Measurements from ENCODE around the gene IGSF21. TPM values are rescaled to one million over a fixed set of nuclear protein-coding genes. Genes with fewer than 3 reads are reported as not detected.

IGSF21 gene
- total RNA-seq, 1 experiment from 2014 or later, result 5.2 TPM

DNA sequence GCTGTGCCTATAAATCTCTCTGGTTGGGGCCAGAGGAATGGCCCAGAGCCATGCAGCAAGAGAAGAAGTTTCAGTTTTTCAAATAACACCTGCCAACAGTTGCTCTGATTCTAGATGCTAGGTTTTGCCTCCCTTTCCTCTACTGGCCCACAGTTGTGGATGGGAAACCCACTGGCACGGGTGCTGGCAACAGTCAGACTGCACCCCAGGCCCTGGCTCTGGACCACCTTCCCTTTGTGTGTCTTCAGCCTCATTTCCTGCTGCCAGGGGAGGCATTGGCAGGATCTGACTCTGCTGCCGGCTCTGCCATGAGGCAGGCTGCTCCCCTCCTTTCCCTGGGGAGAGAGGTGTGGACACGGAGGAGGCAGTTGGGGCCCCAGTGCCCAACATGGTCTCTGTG lies 142.0 kb downstream of the IGSF21 start:
- no peak overlapping the region for H2BK120ac ChIP-seq (ENCODE audit: low read depth, low read length, poor library complexity, severe bottlenecking)
- Mint-ChIP-seq H3K9me3 (peaks cover 0 to 3% of the 10 kb centered on the region in 2 experiments; a peak in 1 of 5 replicates), H3K27ac (no peak overlapping the region), H3K4me1 (peaks cover 10 to 16% of the 10 kb centered on the region in 2 experiments; a peak in 3 of 4 replicates), H3K27me3 (ENCODE audit: low read depth) (no peaks in the 10 kb centered on the region), H3K4me3 (no peak overlapping the region), H3K36me3 (ENCODE audit: insufficient read depth in 1 of 3, low read depth in 3 of 3) (peaks cover 0 to 4% (median 0%) of the 10 kb centered on the region in 3 experiments; a peak in 1 of 7 replicates)
- no peak overlapping the region for H2BK15ac ChIP-seq (ENCODE audit: low read depth, low read length)
- H2BK12ac ChIP-seq (ENCODE audit: insufficient read length, low read depth, low read length), result no peak overlapping the region
- no peak overlapping the region for H2AK5ac ChIP-seq (ENCODE audit: insufficient read length, low read length)
- no peak overlapping the region for H3K23ac ChIP-seq (ENCODE audit: insufficient read length, low read depth, low read length)
- H3K4me1 ChIP-seq (ENCODE audit: insufficient read depth, low read length), result no peaks in the 10 kb centered on the region
- H3K14ac ChIP-seq (ENCODE audit: insufficient read depth, low read length), result no peak overlapping the region
- H2BK5ac ChIP-seq (ENCODE audit: insufficient read length, low read length), result no peak overlapping the region
- H3K79me1 ChIP-seq (ENCODE audit: insufficient read depth, low read depth, low read length, poor library complexity, severe bottlenecking), result no peaks in the 10 kb centered on the region
- no peak overlapping the region for H3K18ac ChIP-seq (ENCODE audit: insufficient read length, low read depth, low read length)
- no peak overlapping the region for H2AFZ ChIP-seq (ENCODE audit: low read length)
- H4K20me1 ChIP-seq (ENCODE audit: control insufficient read depth, insufficient read depth, insufficient read length), result no peaks in the 10 kb centered on the region
- H3K79me2 ChIP-seq (ENCODE audit: insufficient read depth, low read length), result no peaks in the 10 kb centered on the region
- WGBS (ENCODE audit: extremely low coverage, insufficient read length, low lambda C conversion rate), result no CpG with 5 or more reads among the region's 3 CpGs
- no peak overlapping the region for H3K4ac ChIP-seq (ENCODE audit: low read depth, low read length)
- H3K4me2 ChIP-seq (ENCODE audit: insufficient read depth, insufficient read length, low read length), result no peak overlapping the region
- H4K5ac ChIP-seq (ENCODE audit: insufficient read length, low read depth, low read length), result no peak overlapping the region
- H3K56ac ChIP-seq (ENCODE audit: insufficient read length, low read depth, low read length), result no peak overlapping the region
- H2BK20ac ChIP-seq (ENCODE audit: low read depth, low read length, poor library complexity, severe bottlenecking), result no peak overlapping the region
- DNase-seq, result no peak
- no peak overlapping the region for H4K91ac ChIP-seq (ENCODE audit: insufficient read length, low read depth, low read length)
- no peak overlapping the region for H3K9ac ChIP-seq (ENCODE audit: extremely low read depth, insufficient read length, low read length)
- no peaks in the 10 kb centered on the region for H3K23me2 ChIP-seq (ENCODE audit: insufficient read length, low read depth, low read length, poor library complexity, severe bottlenecking)
- H3K27ac ChIP-seq (ENCODE audit: insufficient read length, low read depth, low read length), result no peak overlapping the region
- no peak overlapping the region for H4K8ac ChIP-seq (replicated peaks; ENCODE audit: insufficient read length, low read depth, low read length)
- H3K27me3 ChIP-seq (ENCODE audit: insufficient read depth, low read length), result no peaks in the 10 kb centered on the region; the same call in 1 of the 2 replicates
- H3K9me3 ChIP-seq (ENCODE audit: control insufficient read depth, low read depth, low read length), result no peaks in the 10 kb centered on the region
- H3T11ph ChIP-seq (ENCODE audit: low read length), result no peak overlapping the region
- TF ChIP-seq, protein P1, sequence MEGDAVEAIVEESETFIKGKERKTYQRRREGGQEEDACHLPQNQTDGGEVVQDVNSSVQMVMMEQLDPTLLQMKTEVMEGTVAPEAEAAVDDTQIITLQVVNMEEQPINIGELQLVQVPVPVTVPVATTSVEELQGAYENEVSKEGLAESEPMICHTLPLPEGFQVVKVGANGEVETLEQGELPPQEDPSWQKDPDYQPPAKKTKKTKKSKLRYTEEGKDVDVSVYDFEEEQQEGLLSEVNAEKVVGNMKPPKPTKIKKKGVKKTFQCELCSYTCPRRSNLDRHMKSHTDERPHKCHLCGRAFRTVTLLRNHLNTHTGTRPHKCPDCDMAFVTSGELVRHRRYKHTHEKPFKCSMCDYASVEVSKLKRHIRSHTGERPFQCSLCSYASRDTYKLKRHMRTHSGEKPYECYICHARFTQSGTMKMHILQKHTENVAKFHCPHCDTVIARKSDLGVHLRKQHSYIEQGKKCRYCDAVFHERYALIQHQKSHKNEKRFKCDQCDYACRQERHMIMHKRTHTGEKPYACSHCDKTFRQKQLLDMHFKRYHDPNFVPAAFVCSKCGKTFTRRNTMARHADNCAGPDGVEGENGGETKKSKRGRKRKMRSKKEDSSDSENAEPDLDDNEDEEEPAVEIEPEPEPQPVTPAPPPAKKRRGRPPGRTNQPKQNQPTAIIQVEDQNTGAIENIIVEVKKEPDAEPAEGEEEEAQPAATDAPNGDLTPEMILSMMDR (conservative IDR thresholded peaks at IDR 0.05), result no peak

All from H9 (cell line).